Measurements from ENCODE around the gene GRIN2A. TPM values are rescaled to one million over a fixed set of nuclear protein-coding genes. Genes with fewer than 3 reads are reported as not detected.

GRIN2A gene
- total and polyA plus RNA-seq, 2 of the 8 experiments (the other 6 are each of a cell fraction or from before 2014, with no cell fraction given), result 0.18 to 1.8 TPM

- no peaks in the 10 kb centered on the region; the same call in 1 of the 2 replicates for H3K23me2 ChIP-seq (ENCODE audit: low read depth, low read length)
- no peaks in the 10 kb centered on the region for H3K79me1 ChIP-seq (ENCODE audit: low read depth, low read length)
- DNase-seq (ENCODE audit: low read depth in 1 of 2, low spot score in 2 of 2) (no peak), FAIRE-seq (no peak)
- H4K8ac ChIP-seq (ENCODE audit: extremely low read depth, insufficient read depth, low read length), result no peak overlapping the region
- H2BK120ac ChIP-seq (replicated peaks; ENCODE audit: low read depth, low read length), result no peak overlapping the region
- no peak overlapping the region for H3K4me2 ChIP-seq (ENCODE audit: insufficient read depth in 1 of 2, low read depth in 2 of 2, low read length in 2 of 2)
- H3K56ac ChIP-seq (replicated peaks; ENCODE audit: insufficient read length, low read depth, low read length), result no peak overlapping the region
- H2AFZ ChIP-seq (ENCODE audit: low read length), result no peak overlapping the region
- ChIA-PET POLR2A (ENCODE audit: partially characterized antibody) (no interaction called here), CTCF (ENCODE audit: partially characterized antibody) (interaction anchor here (2.2 kb wide), 1 partner anchor 11 kb away, joined by 6 read pairs; no protein-coding TSS in a partner anchor)
- no peaks in the 10 kb centered on the region; a peak in 1 of 7 replicates for H3K27me3 ChIP-seq (replicated peaks in 1 of 4; ENCODE audit: control insufficient read depth in 3 of 4, extremely low read depth in 1 of 4, insufficient read depth in 3 of 4, low read length in 3 of 4)
- H3K4me1 ChIP-seq (replicated peaks in 1 of 4; ENCODE audit: control insufficient read depth in 3 of 4, insufficient read depth in 4 of 4, low read length in 3 of 4), result peaks cover 0 to 6% (median 3%) of the 10 kb centered on the region in 4 experiments; a peak in 5 of 7 replicates
- H4K91ac ChIP-seq (replicated peaks; ENCODE audit: insufficient read length, low read length), result no peak overlapping the region
- H2BK15ac ChIP-seq (ENCODE audit: low read length), result no peak overlapping the region
- no peak overlapping the region for H3K4ac ChIP-seq (replicated peaks; ENCODE audit: insufficient read length, low read depth, low read length)
- H4K5ac ChIP-seq (ENCODE audit: insufficient read length, low read depth, low read length), result no peak overlapping the region
- H3K9ac ChIP-seq (replicated peaks in 1 of 4; ENCODE audit: extremely low read depth in 1 of 4, low read depth in 3 of 4, low read length in 3 of 4), result no peak overlapping the region
- H3K27ac ChIP-seq (ENCODE audit: low read depth, low read length), result no peak overlapping the region
- H2BK5ac ChIP-seq (ENCODE audit: low read depth, low read length), result no peak overlapping the region
- H3K14ac ChIP-seq (ENCODE audit: insufficient read length), result no peak overlapping the region
- H2BK12ac ChIP-seq (ENCODE audit: low read depth, low read length), result no peak overlapping the region
- H4K20me1 ChIP-seq (replicated peaks in 1 of 2; ENCODE audit: control insufficient read depth in 1 of 2, insufficient read depth in 2 of 2, low read length in 2 of 2), result no peaks in the 10 kb centered on the region
- H3K18ac ChIP-seq (ENCODE audit: extremely low read depth, low read length), result no peak overlapping the region
- H2AK5ac ChIP-seq (ENCODE audit: low read depth, low read length), result no peak overlapping the region
- H3K4me3 ChIP-seq (ENCODE audit: extremely low read depth in 1 of 4, insufficient read depth in 2 of 4, low read depth in 3 of 4, low read length in 4 of 4), result no peak overlapping the region
- no peak overlapping the region for H3K23ac ChIP-seq (ENCODE audit: insufficient read length)
- WGBS, 2 experiments (ENCODE audit: extremely low coverage in 1 of 2, insufficient coverage in 1 of 2, insufficient read length in 1 of 2, insufficient replicate concordance in 2 of 2, low coverage in 1 of 2, low lambda C conversion rate in 2 of 2, missing lambda C conversion rate in 1 of 2), result 88% methylated on average over 2 of the region's 2 CpGs; no CpG with 5 or more reads in 1 of the 2 experiments
- H3K36me3 ChIP-seq (ENCODE audit: control insufficient read depth in 2 of 4, insufficient read depth in 4 of 4, low read length in 3 of 4), result no peaks in the 10 kb centered on the region
- no peaks in the 10 kb centered on the region for H3K9me3 ChIP-seq (ENCODE audit: insufficient read depth in 2 of 2, low read depth in 1 of 2, low read length in 1 of 2)
- H3K79me2 ChIP-seq (ENCODE audit: control insufficient read depth in 1 of 2, insufficient read depth in 2 of 2, low read length in 2 of 2), result no peaks in the 10 kb centered on the region
- H2BK20ac ChIP-seq (ENCODE audit: low read length), result no peak overlapping the region
- no peak for TF ChIP-seq CREB1 (IDR thresholded peaks at IDR 0.05)
- no peak for TF ChIP-seq SP1 (IDR thresholded peaks at IDR 0.05; ENCODE audit: low read depth, low read length)
- TF ChIP-seq EGR1 (IDR thresholded peaks at IDR 0.05; ENCODE audit: borderline replicate concordance, low read depth, low read length), result no peak
- TF ChIP-seq SP4 (IDR thresholded peaks at IDR 0.05; ENCODE audit: low read length), result no peak
- TF ChIP-seq SUZ12 (IDR thresholded peaks at IDR 0.05; ENCODE audit: low read length), result no peak
- no peak for TF ChIP-seq POU5F1 (IDR thresholded peaks at IDR 0.05; ENCODE audit: low read depth, low read length)
- TF ChIP-seq MAFK (IDR thresholded peaks at IDR 0.05; ENCODE audit: low read depth, low read length), result no peak
- no peak for TF ChIP-seq YY1 (IDR thresholded peaks at IDR 0.05; ENCODE audit: low read depth, low read length)
- TF ChIP-seq BCL11A (IDR thresholded peaks at IDR 0.05; ENCODE audit: low read depth in 2 of 2, low read length in 2 of 2), result no peak
- TF ChIP-seq RAD21 (IDR thresholded peaks at IDR 0.05 in 1 of 2, conservative IDR thresholded peaks at IDR 0.05 in 1 of 2; ENCODE audit: low read depth in 2 of 2, low read length in 2 of 2), result no peak
- TF ChIP-seq RFX5 (IDR thresholded peaks at IDR 0.05; ENCODE audit: borderline replicate concordance, low read depth, low read length), result no peak
- no peak for TF ChIP-seq KDM4A (IDR thresholded peaks at IDR 0.05; ENCODE audit: low read depth, low read length, severe bottlenecking)
- TF ChIP-seq CBX8 (IDR thresholded peaks at IDR 0.05; ENCODE audit: borderline replicate concordance, low read depth, low read length), result no peak
- no peak for TF ChIP-seq HDAC2 (IDR thresholded peaks at IDR 0.05; ENCODE audit: borderline replicate concordance in 1 of 2, low read depth in 2 of 2, low read length in 2 of 2)
- TF ChIP-seq KDM5A (IDR thresholded peaks at IDR 0.05; ENCODE audit: low read length), result no peak
Measured at GRCh38 chr16:9870962-9871361, 311.3 kb downstream of the GRIN2A start.
